ENCODE measurements around the gene SORCS1. TPM values are rescaled to one million over a fixed set of nuclear protein-coding genes. Genes with fewer than 3 reads are reported as not detected.

SORCS1 gene
- total RNA-seq, 1 donor from 2014 or later = 13.6 TPM

DNA sequence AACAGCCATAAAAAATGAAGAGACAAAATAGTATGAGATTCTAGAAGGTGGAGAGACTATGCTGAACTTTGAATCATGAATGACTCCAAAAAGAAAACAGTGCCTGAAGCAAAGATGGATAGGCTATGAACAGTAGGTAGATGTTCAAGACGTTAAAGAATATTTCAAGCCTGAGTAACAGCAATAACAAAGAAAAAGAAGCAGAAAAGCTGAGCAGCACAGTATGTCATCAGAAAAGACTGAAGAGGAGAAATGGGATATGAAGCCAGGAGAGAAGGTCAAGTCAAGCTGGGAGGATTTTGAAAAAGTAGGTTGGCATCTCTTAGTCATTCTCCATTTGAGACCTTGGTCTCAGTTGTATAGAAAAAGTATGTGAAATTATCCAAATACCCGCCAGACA is 484.4 kb downstream of the SORCS1 start:
- no peak overlapping the region for H3K27ac Mint-ChIP-seq
- TF ChIP-seq, protein P1, sequence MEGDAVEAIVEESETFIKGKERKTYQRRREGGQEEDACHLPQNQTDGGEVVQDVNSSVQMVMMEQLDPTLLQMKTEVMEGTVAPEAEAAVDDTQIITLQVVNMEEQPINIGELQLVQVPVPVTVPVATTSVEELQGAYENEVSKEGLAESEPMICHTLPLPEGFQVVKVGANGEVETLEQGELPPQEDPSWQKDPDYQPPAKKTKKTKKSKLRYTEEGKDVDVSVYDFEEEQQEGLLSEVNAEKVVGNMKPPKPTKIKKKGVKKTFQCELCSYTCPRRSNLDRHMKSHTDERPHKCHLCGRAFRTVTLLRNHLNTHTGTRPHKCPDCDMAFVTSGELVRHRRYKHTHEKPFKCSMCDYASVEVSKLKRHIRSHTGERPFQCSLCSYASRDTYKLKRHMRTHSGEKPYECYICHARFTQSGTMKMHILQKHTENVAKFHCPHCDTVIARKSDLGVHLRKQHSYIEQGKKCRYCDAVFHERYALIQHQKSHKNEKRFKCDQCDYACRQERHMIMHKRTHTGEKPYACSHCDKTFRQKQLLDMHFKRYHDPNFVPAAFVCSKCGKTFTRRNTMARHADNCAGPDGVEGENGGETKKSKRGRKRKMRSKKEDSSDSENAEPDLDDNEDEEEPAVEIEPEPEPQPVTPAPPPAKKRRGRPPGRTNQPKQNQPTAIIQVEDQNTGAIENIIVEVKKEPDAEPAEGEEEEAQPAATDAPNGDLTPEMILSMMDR (IDR thresholded peaks at IDR 0.05; ENCODE audit: unreplicated experiment) = no peak
- H3K4me3 Mint-ChIP-seq (ENCODE audit: low read depth) = no peak overlapping the region
- H3K27me3 Mint-ChIP-seq = no peaks in the 10 kb centered on the region
- peaks cover 11% of the 10 kb centered on the region for H3K36me3 Mint-ChIP-seq (ENCODE audit: insufficient read depth)
- H3K4me1 Mint-ChIP-seq (ENCODE audit: low read depth) = no peaks in the 10 kb centered on the region
- no peak for DNase-seq (ENCODE audit: low spot score, unreplicated experiment)
- H3K9me3 Mint-ChIP-seq (ENCODE audit: low read depth) = peaks cover 9% of the 10 kb centered on the region

DNA sequence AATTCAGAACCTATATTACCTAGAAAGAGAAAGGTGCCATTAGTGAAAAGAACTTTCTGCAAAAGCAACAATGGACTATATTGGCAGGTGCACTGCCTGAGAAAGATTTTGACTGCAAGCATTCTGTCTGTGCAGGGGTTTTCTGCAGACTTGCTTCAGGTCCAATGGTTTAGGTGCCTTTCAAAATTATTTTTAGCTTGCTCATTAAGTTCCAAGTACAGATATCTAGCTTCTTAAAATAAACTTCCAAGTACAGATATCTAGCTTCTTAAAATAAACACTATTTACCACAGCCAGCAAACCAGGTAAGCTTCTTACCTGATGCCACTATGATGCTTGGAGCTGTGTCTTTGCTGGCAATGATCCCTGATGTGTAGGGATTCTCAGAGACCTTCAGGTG is 485.2 kb downstream of the SORCS1 start:
- Mint-ChIP-seq H3K36me3 (ENCODE audit: insufficient read depth) (peaks cover 11% of the 10 kb centered on the region), H3K4me3 (ENCODE audit: low read depth) (no peak overlapping the region), H3K9me3 (ENCODE audit: low read depth) (peaks cover 9% of the 10 kb centered on the region), H3K27me3 (no peaks in the 10 kb centered on the region), H3K4me1 (ENCODE audit: low read depth) (no peaks in the 10 kb centered on the region), H3K27ac (no peak overlapping the region)
- TF ChIP-seq, protein P1 (IDR thresholded peaks at IDR 0.05; ENCODE audit: unreplicated experiment) = no peak
- DNase-seq (ENCODE audit: low spot score, unreplicated experiment) = no peak

DNA sequence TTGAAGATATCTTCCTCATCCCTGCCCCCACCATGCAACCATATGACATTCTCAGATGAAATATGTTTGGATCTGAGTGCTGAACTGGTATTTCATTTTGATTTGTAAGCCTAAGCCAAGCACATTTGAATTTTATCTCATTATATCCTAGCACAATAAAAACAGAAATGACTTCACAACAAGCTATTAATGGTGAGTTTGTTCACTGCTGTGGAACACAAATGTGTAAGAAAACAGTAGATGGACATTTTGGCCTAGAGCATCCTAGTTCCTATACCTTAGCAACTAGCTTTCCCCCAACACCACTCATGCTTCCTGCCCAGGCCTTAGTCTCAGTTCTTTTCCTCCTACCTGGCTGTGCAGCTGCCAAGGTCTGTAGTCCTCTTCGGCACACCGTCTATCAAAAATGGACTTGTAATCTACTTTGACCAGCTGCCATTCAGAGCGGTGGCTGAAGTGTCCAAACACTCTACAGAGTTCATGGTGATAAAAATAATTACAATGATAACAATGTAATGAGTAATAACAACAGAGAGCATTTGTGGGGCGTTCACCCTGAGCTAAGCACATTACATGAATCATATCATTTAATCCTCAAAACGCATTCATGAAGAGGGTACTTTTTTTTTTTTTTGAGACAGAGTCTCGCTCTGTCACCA is 491.9 kb downstream of the SORCS1 start:
- no peak overlapping the region for H3K4me3 Mint-ChIP-seq (ENCODE audit: low read depth)
- H3K27ac Mint-ChIP-seq = no peak overlapping the region
- H3K4me1 Mint-ChIP-seq (ENCODE audit: low read depth) = no peaks in the 10 kb centered on the region
- peaks cover 9% of the 10 kb centered on the region for H3K36me3 Mint-ChIP-seq (ENCODE audit: insufficient read depth)
- no peak for DNase-seq (ENCODE audit: low spot score, unreplicated experiment)
- H3K9me3 Mint-ChIP-seq (ENCODE audit: low read depth) = peaks cover 9% of the 10 kb centered on the region
- TF ChIP-seq, protein P1 (IDR thresholded peaks at IDR 0.05; ENCODE audit: unreplicated experiment) = no peak
- H3K27me3 Mint-ChIP-seq = no peaks in the 10 kb centered on the region

DNA sequence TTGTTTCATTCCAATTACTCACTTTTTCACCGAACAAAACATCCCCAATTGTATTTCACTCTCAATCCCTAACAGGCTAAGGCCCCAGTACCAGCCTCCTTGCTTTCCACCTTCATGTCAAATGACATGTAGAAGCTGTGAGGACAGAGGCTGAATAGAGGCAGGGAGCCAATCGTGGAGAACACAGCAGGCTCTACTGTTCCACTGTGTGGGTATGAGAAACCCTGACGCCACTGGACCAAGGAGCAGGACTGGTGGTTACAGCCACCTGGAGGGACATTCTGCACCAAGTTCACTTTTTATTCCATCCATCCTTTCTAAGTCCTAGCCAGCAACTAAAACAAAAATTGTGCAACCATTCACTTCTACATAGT is 502.8 kb downstream of the SORCS1 start:
- Mint-ChIP-seq H3K4me1 (ENCODE audit: low read depth) (no peaks in the 10 kb centered on the region), H3K9me3 (ENCODE audit: low read depth) (no peaks in the 10 kb centered on the region), H3K27ac (no peak overlapping the region), H3K27me3 (no peaks in the 10 kb centered on the region), H3K36me3 (ENCODE audit: insufficient read depth) (peaks cover 5% of the 10 kb centered on the region), H3K4me3 (ENCODE audit: low read depth) (no peak overlapping the region)
- DNase-seq (ENCODE audit: low spot score, unreplicated experiment) = no peak
- TF ChIP-seq, protein P1 (IDR thresholded peaks at IDR 0.05; ENCODE audit: unreplicated experiment) = no peak

DNA sequence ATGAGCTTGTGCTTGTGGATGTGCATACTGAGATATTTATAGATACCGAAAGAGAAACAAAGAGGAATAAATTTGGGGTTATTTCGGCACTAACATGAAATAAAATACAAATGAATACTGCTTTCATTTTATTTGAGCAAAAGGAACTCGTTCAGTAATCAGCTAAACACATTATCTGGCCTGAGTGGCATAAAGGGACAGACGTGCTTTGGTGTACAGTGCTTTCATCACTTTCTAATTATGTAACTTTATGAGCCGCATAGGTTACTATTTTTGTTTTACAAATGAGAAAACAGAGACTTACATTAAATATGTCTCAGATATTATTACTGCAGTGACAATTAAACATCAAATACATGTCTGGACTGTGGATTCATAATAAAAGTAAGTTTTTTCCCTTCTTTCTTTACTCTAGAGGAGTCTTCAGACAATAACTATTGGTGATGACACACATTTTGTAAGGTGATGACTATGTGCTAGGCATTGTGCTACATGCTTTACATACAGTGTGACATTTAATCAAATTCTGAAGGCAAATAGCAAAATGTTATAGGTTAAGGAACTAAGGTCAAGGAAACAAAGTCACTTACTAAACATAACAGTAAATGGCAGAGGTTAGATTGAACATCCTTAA is 503.3 kb downstream of the SORCS1 start:
- TF ChIP-seq, protein P1 (IDR thresholded peaks at IDR 0.05; ENCODE audit: unreplicated experiment) = no peak
- Mint-ChIP-seq H3K27ac (no peak overlapping the region), H3K36me3 (ENCODE audit: insufficient read depth) (peaks cover 4% of the 10 kb centered on the region), H3K4me1 (ENCODE audit: low read depth) (no peaks in the 10 kb centered on the region), H3K27me3 (no peaks in the 10 kb centered on the region), H3K9me3 (ENCODE audit: low read depth) (no peaks in the 10 kb centered on the region), H3K4me3 (ENCODE audit: low read depth) (no peak overlapping the region)
- DNase-seq (ENCODE audit: low spot score, unreplicated experiment) = no peak
